Amniotic stem cell (primary cell): ENCODE results near the gene SLC48A1.
"Not testable (repeated sequence)": the region's sequence is repeated elsewhere in the genome, so short reads cannot be mapped to it uniquely, and the experiment has no call there.

Source experiments
- DNase-seq: peaks from one replicate; lab custom pipeline; 2025; lab: John Stamatoyannopoulos, UW

The SLC48A1 gene

GRCh38 chr12:47791351-47791746 is 18.3 kb downstream of the SLC48A1 start:
- DNase-seq: no peak

GRCh38 chr12:47791874-47792273 is 18.8 kb downstream of the SLC48A1 start:
- no peak for DNase-seq

DNA sequence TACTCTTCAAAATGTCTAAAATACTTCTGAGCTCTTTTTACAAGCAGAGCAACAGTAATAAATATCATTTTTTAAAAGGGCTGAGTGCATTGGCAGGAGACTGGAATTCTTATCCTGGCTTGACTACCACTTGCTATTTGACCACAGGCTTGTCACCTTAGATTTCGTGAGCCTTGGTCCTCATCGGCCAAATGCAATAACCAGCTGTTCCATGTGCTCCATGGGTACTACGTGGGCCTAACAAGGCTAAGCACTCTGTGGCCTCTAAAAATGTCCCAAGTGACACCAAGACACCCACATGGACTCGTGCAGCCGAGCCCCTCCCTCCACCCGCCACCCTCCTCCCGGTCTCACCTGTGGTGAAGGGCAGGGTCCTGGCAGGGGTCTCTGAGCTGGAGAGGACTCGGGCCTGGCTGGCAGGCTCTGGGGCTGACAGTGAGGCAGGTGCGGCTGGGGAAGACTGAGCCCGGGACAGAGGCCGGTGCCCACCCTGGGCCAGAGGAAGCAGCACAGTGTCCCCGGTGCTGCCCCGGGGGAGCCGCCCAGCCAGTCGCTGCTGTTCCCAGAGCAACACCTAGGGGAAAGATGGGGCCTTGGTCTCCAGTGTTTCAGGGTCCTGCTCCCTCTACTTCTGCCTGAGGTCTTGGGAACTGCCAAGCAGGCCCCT is 20.1 kb downstream of the SLC48A1 start:
- no peak for DNase-seq

DNA sequence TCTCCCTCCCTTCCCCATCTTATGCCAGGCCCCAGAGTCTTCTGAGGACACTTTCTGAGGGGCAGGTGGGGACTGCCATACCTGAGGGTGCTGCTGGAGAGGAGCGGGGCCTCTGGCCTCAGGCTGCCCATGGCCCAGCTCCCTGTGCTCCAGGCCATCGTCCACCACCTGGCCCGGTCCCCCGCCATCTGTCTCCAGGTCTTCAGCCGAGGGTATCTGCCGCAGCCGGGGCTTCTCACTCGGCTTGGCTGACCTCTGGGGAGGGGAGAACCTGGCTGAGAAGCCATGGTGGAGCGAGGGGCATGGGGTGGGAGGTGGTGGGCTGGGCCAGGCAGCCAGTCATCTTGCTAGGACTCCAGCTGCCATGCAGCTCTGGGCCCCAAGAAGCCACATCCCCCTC is 21.6 kb downstream of the SLC48A1 start:
- no peak for DNase-seq

DNA sequence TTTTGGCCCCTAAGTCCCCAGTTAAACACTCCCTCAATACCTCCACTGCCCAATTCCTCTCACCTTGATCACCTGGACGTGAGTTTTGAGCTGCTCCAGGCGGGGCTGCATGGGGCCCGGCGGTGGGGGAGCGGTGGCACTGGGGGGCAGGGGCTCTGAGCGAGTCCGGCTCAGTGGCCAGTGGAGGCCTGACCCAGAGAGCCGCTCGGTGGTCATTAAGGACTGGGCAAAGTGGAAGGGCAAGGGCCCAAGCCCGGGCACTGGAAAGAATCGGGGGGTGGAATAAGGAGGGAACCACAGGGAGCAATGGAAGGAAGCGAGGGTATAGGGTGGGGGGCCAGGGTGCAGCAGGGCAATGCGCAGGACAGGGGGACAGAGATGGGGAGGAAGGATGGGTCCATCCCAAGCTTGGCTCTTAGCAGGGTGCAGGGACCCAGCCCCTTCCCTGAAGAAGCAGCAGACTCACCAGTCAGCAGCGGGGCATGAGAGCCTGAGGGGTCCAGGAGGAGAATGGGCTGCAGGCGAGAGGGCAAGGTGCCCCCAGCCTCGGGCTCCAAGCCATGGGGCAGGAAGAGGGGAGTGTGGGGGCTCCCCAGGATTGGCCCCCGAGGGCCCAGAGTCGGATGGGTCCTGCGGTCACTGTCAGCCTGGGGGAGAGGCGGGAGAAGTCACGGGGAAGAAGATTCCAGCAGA is 22.2 kb downstream of the SLC48A1 start:
- no peak for DNase-seq

DNA sequence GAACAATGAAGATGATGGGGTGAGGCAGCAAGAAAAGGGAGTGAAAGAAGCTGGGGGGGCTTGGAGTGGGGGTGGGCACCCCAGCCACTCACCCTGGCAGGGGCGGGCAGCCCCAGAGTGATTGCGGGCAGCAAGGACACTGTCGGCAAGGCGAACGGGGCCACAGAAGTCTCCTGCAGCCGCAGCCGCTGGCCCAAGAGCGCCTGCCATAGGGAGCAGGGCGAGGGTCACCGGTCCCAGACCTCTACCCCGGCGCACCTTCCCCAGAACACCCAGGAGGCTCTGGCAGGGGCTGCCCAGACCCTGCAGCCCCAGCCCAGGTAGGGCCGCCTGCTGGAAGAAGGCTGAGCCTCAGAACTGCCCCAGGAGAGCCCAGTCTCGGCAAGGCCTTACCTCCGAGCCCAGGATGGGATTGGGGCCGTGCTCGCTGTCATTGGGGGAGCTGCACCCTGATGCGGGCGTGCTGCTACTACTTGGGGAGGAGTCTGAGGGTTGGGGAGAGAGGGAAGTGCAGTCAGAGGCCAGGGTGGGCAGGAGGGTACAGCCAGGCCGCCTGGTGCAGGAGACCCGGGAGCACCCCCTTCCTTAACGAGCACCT is 22.9 kb downstream of the SLC48A1 start:
- DNase-seq: no peak

GRCh38 chr12:47797441-47797840 is 24.4 kb downstream of the SLC48A1 start:
- DNase-seq: no peak

- DNase-seq: no peak
Measured at GRCh38 chr12:47798382-47798948, 25.4 kb downstream of the SLC48A1 start.

DNA sequence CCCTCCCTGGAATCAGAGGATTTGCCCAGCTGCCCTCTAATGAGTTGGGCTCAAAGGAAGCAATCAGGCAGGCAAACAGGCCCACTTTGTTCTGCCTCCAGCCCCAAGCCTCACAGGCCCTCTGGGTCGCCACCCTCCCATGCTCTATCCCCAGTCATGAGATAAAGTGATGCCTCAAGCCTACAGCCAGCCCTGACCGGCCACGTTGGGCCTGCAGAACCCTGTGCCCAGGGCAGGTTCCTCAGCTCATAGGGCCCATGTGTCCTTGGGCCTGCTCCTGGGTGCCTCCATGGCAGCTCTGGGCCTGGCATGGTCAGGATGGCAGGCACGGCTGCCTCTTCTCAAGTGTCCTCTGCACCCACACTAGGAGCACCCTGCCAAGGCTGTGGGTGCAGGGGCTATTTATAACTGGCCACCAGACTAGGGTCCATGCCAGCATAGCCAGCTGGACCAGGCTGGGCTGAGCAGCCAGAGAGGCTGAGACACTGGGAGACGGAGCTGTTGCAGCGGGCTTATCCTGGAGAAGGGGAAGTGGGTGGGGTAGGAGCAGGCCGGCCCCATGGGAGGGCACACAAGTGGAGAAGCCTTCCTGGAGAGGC is 26.4 kb downstream of the SLC48A1 start:
- no peak for DNase-seq

- no peak for DNase-seq
Measured at GRCh38 chr12:47800582-47800981, 27.5 kb downstream of the SLC48A1 start.

DNA sequence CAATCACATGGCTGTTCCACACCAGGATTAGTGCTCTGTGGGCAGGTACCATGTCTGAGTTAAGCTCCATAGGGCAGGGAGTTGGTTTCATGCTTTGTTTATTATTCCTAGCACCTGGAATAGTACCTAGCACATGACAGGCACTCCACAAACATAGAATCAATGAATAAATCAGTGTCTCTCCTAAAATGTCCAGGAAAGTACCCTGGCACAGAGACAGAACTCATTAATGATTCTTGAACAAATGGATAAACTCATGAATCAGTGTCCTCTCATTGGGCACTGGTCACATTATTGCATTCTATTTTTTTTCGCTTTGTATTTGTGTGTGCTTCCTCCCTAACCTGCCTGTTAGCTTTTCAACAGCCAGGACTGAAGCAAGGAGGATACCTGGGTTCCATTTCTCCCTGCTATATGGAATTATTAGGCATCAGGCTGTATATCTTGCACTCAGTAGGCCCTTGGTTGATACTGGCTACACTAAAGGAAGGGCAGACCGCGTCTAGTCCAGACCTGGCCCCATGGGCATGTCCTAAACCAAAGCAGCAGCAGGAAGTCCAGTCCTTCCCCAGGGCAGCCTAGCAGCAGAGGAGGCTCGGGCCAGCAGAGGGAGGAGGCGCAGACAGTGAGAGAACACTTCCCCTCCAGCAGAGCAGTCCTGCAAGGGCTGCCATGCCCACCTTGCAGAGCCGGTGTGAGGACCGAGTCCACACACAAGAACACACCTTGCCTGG is 28.3 kb downstream of the SLC48A1 start:
- no peak for DNase-seq

DNA sequence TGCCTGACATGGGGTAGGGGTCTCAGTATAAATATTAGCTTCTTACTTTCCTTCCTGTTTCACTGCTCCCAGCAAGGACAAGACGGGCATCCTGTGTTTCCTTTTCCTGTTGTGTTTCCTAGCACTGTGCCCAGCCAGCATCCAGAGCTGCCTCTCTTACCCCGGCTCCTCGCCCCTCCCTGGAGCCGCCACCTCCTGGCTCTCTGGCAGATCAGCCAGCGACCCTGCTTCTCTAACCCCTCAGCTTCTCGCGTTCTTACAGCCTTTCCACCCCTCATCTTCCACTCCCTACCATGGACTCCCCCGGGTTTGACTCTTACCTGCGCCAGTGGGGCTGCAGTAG is 28.8 kb downstream of the SLC48A1 start:
- DNase-seq: no peak

DNA sequence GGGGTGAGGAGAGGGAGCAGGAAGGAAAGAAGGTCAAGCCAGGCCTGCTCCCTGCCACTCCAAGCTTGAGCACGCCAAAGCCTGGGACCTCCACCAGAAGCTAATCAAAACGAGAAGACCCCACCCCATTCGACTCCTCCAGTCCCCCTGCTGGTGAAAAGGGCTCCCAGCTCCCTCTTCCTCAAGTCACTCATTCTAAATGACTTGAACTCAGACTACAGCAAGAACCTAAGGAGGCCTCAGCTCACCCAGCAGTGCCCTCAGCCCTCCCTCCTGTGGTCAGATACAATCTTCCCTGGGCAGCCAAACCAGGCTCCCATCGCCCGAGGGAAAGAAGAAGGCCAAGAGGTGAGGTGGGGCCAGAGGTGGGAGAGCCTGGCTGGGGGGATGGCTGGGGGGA is 29.3 kb downstream of the SLC48A1 start:
- DNase-seq: no peak

DNA sequence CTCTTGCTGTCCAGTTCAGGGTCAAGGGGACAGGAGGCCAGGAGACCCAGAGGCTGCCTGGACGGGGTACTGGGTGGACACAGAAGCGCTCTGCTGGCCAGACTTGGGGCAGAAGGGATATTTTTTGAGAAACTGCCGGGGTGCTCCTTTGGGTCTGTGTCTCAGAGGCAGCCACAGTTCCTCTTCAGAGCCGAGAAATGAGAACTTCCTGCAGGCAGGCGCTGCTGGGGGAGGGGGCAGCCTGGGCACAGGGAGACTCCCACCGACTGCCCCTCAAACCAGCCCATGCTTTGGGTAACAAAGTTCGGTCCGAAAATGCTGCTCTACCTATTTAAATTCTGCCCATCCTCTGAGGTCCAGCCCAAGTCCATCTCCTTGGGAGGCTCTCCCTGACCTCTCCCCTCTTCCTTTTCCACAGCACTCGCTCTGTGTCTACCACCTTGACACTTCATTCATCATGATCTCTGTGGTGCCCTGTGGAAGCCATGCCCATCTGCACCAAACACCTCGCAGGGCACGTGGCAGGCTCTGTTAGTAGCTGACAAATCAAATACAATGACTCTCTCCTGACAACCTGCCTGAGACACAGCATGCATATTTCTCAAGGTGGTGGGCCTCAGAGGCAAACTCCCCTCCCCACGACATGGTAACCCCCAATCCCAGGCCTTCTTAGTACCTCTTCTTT is 30.3 kb downstream of the SLC48A1 start:
- DNase-seq: no peak

DNA sequence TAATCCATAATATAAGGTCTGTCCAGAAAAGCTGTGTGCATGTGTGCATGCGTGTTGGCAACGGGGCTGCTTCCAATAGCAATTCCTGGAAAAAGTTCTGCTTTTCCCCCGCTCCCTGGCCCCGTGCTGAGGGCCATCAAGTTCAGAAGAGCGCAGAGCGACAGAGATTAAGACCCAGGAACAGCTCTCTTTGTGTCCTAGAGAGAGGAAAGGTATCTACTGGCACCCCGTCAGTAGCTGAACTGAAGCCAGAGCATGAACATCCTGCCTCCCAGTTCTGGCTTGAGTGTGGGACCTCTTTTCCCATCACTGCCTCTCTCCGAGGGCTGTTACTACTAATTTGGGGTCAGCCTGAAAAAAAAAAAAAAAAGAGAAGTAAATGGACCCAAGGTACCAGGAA is 31.1 kb downstream of the SLC48A1 start:
- no peak for DNase-seq

DNA sequence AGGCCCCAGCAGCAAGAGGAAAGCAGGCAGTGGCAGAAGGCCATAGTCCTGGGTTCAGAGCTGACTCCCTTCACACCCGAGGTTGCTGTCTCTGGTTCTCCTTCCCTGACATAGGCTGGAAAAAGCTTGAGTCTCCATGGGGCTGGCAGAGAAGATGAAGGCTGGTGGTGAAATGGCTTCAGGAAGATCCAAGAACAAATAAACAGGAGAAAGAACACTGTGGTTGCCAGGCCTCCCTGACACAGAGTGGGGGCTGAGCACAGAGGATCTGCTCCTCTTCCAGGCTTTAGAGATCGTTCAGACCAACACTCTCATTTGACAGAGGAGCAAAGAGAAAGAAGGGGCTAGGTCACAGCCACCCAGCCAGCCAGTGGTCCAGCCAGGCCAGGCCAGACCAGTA is 32.4 kb downstream of the SLC48A1 start:
- DNase-seq: no peak

GRCh38 chr12:47807338-47807737 is 34.3 kb downstream of the SLC48A1 start:
- no peak for DNase-seq

GRCh38 chr12:47808050-47808449 is 35.0 kb downstream of the SLC48A1 start:
- no peak for DNase-seq

- DNase-seq: no peak
Measured at GRCh38 chr12:47808574-47809365, 35.7 kb downstream of the SLC48A1 start.

DNA sequence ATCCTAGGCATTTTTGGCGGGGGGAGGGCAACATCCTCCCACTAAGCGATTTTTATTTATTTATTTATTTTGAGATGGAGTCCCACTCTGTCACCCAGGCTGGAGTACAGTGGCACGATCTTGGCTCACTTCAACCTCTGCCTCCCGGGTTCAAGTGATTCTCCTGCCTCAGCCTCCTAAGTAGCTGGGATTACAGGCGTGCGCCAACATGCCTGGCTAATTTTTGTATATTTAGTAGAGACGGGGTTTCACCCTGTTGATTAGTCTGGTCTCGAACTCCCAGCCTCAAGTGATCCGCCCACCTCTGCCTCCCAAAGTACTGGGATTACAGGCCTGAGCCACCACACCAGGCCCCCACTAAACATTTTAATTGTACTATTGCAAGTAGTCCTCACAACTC is 36.5 kb downstream of the SLC48A1 start:
- not testable (repeated sequence) for DNase-seq

GRCh38 chr12:47811072-47811396 is 38.0 kb downstream of the SLC48A1 start:
- no peak for DNase-seq
